Fibroblast of mammary gland (primary cell): ENCODE results near the gene TFF3.

Experiments
- DNase-seq: peaks from one replicate; pipeline ENCODE4 v3.0.0-alpha.2; 2010; ENCODE audit warnings: low read depth
- H3K4me3 ChIP-seq: 2 replicates; pipeline ENCODE4 v1.5.1; 2011; ENCODE audit warnings: low read depth, mild to moderate bottlenecking, low read length, moderate library complexity; ENCODE audit not compliant: control insufficient read depth
- TF ChIP-seq, protein P1 (sequence below): conservative IDR thresholded peaks from 2 replicates; pipeline ENCODE4 v1.5.1; 2011; ENCODE audit warnings: low read depth, low read length, inconsistent platforms; ENCODE audit not compliant: control insufficient read depth, insufficient read depth

The TFF3 gene

GRCh38 chr21:42360317-42360716, 45.1 kb upstream of the TFF3 start:
- TF ChIP-seq, protein P1, sequence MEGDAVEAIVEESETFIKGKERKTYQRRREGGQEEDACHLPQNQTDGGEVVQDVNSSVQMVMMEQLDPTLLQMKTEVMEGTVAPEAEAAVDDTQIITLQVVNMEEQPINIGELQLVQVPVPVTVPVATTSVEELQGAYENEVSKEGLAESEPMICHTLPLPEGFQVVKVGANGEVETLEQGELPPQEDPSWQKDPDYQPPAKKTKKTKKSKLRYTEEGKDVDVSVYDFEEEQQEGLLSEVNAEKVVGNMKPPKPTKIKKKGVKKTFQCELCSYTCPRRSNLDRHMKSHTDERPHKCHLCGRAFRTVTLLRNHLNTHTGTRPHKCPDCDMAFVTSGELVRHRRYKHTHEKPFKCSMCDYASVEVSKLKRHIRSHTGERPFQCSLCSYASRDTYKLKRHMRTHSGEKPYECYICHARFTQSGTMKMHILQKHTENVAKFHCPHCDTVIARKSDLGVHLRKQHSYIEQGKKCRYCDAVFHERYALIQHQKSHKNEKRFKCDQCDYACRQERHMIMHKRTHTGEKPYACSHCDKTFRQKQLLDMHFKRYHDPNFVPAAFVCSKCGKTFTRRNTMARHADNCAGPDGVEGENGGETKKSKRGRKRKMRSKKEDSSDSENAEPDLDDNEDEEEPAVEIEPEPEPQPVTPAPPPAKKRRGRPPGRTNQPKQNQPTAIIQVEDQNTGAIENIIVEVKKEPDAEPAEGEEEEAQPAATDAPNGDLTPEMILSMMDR, result peak; percentile 3
- H3K4me3 ChIP-seq, result no peak overlapping the region
- no peak for DNase-seq

- DNase-seq, result no peak
- TF ChIP-seq, protein P1, result no peak
- H3K4me3 ChIP-seq, result no peak overlapping the region
Measured at GRCh38 chr21:42358937-42359336, 43.7 kb upstream of the TFF3 start.

- TF ChIP-seq, protein P1, result no peak
- no peak overlapping the region for H3K4me3 ChIP-seq
- DNase-seq, result no peak
Measured at GRCh38 chr21:42358261-42358660, 43.1 kb upstream of the TFF3 start.

DNA sequence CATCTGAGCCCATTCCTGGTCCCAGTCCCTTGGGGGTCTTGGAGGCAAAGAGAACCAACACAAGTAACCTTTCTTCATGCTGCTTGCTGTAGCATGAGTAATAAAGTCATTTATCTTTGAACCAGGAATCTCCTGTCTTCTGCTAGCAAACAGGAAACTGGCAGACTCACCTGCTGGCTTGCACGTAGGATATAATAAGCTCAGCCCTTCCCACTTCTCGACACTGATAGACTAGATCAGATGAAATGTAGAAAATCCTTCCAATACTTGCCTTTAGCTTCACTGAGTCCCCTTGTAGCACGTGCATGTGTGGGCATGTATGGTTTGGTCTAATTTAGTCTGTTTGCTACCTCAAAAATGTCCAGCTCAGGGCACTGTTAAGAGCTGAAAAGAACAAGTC, 42.1 kb upstream of the TFF3 start:
- TF ChIP-seq, protein P1, result no peak
- H3K4me3 ChIP-seq, result no peak overlapping the region
- DNase-seq, result no peak

DNA sequence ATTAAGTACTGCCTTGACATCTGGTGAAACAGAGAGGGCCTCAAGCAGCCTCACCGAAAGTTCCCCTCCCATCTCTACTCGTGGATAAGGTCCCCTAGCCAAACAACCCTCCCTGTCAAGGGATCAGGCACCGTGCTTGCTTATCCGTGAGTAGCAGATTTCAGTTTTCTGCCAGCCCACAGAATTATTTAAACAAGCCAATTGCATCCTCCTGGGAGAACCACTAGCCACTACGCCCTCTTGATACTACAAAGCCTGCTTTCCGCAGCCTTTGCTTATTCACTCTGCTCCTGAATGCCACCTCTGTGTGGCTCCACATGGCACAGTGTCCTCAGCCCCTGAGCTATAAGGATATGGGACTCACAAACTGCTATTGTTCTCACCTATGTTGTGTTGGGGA, 41.4 kb upstream of the TFF3 start:
- TF ChIP-seq, protein P1, result no peak
- no peak for DNase-seq

DNA sequence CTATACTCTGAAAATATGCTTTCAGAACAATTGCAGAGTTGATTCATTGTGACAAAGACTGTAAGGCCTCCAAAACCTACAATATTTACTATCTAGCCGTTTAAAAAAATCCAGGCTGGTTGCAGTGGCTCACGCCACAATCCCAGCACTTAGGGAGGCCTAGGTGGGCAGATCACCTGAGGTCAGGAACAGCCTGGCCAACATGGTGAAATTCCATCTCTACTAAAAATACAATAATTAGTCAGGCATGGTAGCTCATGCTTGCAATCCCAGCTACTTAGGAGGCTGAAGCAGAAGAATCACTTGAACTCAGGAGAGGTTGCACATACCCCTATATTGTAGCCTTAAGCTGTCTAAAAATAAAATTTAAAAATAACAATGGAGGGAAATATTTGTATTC, 40.8 kb upstream of the TFF3 start:
- no peak for DNase-seq
- H3K4me3 ChIP-seq, result no peak overlapping the region
- TF ChIP-seq, protein P1, result no peak

More for the DNA sequence above, 41.4 kb upstream of the TFF3 start:
- H3K4me3 ChIP-seq, result no peak overlapping the region

- no peak for DNase-seq
Measured at GRCh38 chr21:42353623-42354022, 38.4 kb upstream of the TFF3 start.

More at GRCh38 chr21:42353623-42354022, 38.4 kb upstream of the TFF3 start:
- TF ChIP-seq, protein P1, result no peak
- no peak overlapping the region for H3K4me3 ChIP-seq
